Measurements from ENCODE around the gene MN1.

Gene MN1

DNA sequence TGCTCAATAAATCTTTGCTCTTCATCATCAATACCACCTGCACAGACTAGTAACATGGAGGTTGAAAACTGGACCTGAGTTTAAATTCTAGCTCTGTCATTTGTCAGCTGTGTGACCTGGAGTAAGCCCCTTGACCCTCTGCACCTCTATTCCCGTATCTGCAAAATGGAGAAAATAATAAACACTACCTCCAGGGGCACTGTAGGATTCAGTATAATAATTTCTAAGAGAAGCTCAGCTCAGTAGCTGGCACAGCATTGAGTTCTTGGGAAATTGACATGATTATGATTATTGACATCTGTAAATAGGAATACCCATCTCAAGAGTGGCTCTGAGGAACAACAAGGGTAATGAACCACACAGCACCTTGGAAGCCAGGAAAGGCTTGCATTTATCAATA lies 78.4 kb downstream of the MN1 start:
- FAIRE-seq (no peak), DNase-seq (ENCODE audit: insufficient read length, low spot score) (no peak)
- TF ChIP-seq CTCF (IDR thresholded peaks at IDR 0.05; ENCODE audit: insufficient read depth, missing control alignments), result peak; percentile 5

- DNase-seq (ENCODE audit: insufficient read length, low spot score), result no peak
These were observed 80.7 kb downstream of the MN1 start for GRCh38 chr22:27720860-27721259.

DNA sequence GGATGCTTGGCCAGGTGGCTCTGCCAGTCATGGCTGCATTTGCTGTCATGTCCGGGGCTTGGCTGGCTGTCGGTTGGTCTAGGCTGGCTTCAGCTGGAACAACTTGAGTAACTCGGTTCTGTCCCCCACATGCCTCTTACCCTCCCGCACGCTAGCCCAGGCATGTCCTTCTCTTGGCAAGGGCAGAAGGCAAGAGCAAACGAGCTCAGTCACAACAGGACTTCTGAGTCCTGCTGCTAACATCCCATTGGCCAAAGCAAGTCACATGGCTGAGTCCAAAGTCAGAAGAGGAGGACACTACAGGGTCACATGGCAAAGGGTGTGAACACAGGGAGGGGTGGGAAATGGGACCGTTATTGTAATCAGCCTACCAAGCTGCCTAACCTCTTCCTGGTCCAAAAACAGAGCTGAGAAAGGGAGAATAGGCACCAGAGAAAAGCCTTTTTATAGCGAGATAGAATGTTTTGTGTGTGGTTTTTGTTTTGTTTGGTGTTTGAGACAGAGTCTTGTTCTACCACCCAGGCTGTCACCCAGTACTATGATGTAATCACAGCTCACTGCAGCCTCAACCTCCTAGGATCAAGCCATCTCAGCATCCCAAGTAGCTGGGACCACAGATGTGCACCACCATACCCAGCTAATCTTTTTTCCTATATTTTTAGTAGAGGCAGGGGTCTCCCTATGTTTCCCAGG lies 81.9 kb downstream of the MN1 start:
- no peak for DNase-seq (ENCODE audit: insufficient read length, low spot score)
- FAIRE-seq, result no peak
- TF ChIP-seq CTCF (IDR thresholded peaks at IDR 0.05; ENCODE audit: insufficient read depth, missing control alignments), result no peak

More at GRCh38 chr22:27720860-27721259, 80.7 kb downstream of the MN1 start:
- no peak for FAIRE-seq
- no peak for TF ChIP-seq CTCF (IDR thresholded peaks at IDR 0.05; ENCODE audit: insufficient read depth, missing control alignments)

DNA sequence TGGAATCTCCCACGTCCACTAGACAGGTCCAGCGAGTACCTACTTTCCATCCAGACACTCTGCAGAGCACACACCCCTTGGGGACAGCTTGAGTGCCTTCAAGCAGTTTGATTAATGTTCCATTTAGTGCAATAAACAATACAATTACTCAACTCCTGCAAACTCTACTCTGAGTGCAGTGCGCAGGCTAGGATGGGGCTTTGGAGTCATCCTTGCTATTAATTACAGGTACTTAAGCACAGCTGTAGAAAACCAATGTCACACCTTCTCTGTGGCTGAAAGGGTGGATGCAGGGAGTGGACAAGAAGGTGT lies 82.6 kb downstream of the MN1 start:
- TF ChIP-seq CTCF (IDR thresholded peaks at IDR 0.05; ENCODE audit: insufficient read depth, missing control alignments), result no peak
- FAIRE-seq (no peak), DNase-seq (ENCODE audit: insufficient read length, low spot score) (no peak)

GRCh38 chr22:27718186-27719035 lies 83.1 kb downstream of the MN1 start:
- FAIRE-seq (no peak), DNase-seq (ENCODE audit: insufficient read length, low spot score) (no peak)
- TF ChIP-seq CTCF (IDR thresholded peaks at IDR 0.05; ENCODE audit: insufficient read depth, missing control alignments), result no peak

DNA sequence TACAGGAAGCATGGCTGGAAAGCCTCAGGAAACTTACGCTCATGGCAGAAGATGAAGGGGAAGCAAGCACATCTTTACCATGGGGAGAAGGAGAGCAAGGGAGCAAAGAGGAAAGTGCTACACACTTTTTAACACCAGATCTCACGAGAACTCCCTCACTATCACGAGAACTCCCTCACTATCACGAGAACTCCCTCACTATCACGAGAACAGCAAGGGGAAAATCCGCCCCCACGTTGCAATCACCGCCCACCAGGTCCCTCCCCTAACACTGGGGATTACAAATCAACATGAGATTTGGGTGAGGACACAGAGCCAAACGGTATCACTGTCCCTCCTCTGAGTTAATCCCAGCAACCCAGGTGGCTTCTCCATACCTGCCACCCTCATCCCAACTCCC lies 84.5 kb downstream of the MN1 start:
- no peak for FAIRE-seq
- DNase-seq (ENCODE audit: insufficient read length, low spot score), result no peak
- no peak for TF ChIP-seq CTCF (IDR thresholded peaks at IDR 0.05; ENCODE audit: insufficient read depth, missing control alignments)

- DNase-seq (ENCODE audit: insufficient read length, low spot score) (no peak), FAIRE-seq (no peak)
- no peak for TF ChIP-seq CTCF (IDR thresholded peaks at IDR 0.05; ENCODE audit: insufficient read depth, missing control alignments)
These were observed 85.5 kb downstream of the MN1 start for GRCh38 chr22:27716074-27716473.

All from D721Med (cell line).